NCI-H345 (cell line): Measurements from ENCODE around the gene FKBP1C.
"Not testable (repeated sequence)": the region's sequence is repeated elsewhere in the genome, so short reads cannot be mapped to it uniquely, and the experiment has no call there.

ENCODE experiments used
- DNase-seq: peaks from one replicate; lab custom pipeline; 2025; lab: John Stamatoyannopoulos, UW

Gene FKBP1C

GRCh38 chr6:63211343-63211742, at the start of gene FKBP1C:
Gene FKBP1C, plus strand, starts transcription at chr6:63211469.
- not testable (repeated sequence) for DNase-seq

DNA sequence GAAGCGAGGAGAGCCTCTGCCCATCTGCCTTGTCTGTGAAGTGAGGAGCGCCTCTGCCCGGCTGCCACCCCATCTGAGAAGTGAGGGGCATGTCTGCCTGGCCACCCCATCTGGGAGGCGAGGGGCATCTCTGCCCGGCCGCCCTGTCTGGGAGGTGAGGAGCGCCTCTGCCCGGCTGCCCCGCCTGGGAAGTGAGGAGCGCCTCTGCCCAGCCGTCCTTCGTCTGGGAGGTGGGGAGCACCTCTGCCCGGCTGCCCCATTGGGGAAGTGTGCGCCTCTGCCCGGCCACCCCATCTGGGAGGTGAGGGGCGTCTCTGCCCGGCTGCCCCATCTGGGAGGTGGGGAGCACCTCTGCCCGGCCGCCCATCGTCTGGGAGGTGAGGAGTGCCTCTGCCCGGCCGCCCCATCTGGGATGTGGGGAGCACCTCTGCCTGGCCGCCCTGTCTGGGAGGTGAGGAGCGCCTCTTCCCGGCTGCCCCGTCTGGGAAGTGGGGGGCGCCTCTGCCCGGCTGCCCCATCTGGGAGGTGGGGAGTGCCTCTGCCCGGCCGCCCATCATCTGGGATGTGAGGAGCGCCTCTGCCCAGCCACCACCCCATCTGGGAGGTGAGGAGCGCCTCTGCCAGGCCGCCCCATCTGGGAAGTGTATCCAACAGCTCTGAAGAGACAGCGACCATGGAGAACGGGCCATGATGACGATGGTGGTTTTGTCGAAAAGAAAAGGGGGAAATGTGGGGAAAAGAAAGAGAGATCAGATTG, 47.0 kb upstream of the FKBP1C start:
- not testable (repeated sequence) for DNase-seq

DNA sequence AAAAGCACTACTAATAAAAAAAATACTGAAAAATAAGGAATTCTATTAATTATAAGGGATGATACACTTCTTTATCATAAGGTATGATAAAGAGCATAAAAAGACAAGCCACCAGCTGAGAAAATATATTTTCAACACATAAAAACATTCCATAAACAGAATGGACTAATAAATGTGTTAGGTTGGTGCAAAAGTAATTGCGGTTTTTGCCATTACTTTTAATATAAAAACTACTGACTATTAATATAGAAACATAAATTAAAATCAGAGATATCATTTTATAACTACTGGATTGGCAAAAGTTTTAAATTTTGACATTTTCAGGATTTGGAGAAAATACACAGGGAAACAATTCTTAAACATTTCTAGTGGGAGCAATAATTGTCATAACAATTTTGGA, 37.1 kb upstream of the FKBP1C start:
- DNase-seq, result no peak

- DNase-seq, result no peak
Observed at GRCh38 chr6:63176181-63176580, 35.1 kb upstream of the FKBP1C start.

DNA sequence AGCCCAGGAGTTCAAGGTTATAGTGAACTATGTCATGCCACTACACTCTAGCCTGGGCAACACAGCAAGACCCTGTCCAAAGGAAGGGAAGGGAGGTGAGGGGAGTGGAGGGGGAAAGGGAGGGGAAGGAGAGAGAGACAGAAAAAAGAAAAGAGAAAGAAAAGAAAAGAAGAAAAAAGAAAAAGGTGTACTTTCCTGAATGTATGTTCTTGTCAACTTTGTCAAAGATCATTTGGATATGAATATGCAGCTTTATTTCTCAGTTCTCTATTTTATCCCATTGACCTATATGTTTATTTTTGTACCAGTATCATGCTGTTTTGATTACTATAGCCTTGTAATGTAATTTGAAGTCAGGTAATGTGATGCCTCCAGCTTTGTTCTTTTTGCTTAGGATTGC, 30.9 kb upstream of the FKBP1C start:
- DNase-seq, result no peak

GRCh38 chr6:63186970-63187369, 24.3 kb upstream of the FKBP1C start:
- no peak for DNase-seq

GRCh38 chr6:63188828-63189227, 22.4 kb upstream of the FKBP1C start:
- DNase-seq, result no peak

DNA sequence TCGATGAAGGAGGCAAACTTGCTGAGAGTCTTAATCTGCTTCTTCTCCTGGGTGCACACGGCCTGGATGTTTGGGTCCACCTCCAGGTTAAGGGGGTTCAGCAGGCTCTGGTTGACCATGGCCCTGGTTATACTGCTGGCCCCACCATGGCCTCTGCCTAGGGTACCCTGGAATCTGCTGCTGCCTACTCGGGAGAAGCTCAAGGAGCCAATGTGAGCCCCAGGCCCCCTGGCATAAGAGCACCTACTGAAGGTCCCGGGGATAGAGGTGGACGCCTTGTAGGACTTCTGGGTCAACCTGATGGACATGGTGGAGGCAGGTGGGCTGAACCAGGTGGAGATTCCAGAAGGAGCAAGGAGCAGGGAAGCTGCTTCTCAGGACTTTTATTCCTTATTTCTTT, 17.9 kb upstream of the FKBP1C start:
- no peak for DNase-seq

- DNase-seq, result no peak
Observed at GRCh38 chr6:63197741-63198140, 13.5 kb upstream of the FKBP1C start.

DNA sequence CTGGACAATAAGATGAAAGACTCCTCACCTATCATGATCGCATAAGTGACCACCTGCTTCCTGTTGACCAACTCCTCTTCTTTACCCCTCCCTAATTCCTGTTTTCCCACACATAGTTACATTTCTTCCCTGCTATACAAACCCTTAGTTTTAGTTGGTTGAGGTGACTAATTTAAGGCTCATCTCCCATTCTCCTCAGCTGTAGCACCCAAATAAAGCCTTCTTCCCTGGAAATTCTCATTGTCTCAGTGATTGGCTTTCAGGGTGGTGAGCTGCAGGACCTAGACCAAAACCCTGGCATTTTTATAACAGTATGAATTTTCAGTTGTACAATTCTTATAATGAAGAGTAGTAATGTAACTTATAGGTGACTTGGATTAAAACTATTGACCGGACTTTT, 2.1 kb downstream of the FKBP1C start:
- DNase-seq, result no peak

DNA sequence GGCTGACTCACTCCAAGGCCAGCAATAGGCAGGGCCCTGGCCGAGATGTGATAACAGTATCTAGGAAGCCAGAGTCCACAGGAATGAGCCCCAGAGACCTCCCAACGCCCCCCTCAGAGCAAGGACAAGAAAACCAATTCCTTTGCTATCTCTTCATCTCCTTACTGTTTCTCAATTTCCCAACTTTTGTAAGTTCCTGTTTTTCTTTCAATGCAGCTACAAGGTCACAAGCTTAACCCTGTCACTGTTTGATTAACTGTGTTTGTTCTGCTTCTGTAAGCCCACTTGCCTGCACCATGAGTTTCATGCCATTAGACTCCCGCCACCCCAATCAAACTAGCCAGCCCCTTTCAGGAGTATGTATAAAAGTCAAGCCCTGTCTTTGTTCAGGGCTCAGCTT, 3.5 kb downstream of the FKBP1C start:
- no peak for DNase-seq

- no peak for DNase-seq
Observed at GRCh38 chr6:63224179-63224578, 12.9 kb downstream of the FKBP1C start.

DNA sequence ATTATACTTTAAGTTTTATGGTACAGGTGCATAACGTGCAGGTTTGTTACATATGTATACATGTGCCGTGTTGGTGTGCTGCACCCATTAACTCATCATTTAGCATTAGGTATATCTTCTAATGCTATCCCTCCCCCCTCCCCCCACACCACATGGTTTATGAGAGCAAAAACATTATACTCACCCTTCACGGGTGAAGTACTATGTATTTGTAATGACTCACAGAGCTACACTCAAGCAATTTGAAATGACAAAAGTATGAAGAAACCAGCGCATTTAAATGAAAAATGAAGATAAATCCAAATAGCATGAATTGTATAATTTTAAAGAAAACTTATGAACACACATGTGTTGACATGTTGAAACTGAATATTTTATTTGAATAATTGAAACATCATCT, 14.7 kb downstream of the FKBP1C start:
- DNase-seq, result not testable (repeated sequence)

DNA sequence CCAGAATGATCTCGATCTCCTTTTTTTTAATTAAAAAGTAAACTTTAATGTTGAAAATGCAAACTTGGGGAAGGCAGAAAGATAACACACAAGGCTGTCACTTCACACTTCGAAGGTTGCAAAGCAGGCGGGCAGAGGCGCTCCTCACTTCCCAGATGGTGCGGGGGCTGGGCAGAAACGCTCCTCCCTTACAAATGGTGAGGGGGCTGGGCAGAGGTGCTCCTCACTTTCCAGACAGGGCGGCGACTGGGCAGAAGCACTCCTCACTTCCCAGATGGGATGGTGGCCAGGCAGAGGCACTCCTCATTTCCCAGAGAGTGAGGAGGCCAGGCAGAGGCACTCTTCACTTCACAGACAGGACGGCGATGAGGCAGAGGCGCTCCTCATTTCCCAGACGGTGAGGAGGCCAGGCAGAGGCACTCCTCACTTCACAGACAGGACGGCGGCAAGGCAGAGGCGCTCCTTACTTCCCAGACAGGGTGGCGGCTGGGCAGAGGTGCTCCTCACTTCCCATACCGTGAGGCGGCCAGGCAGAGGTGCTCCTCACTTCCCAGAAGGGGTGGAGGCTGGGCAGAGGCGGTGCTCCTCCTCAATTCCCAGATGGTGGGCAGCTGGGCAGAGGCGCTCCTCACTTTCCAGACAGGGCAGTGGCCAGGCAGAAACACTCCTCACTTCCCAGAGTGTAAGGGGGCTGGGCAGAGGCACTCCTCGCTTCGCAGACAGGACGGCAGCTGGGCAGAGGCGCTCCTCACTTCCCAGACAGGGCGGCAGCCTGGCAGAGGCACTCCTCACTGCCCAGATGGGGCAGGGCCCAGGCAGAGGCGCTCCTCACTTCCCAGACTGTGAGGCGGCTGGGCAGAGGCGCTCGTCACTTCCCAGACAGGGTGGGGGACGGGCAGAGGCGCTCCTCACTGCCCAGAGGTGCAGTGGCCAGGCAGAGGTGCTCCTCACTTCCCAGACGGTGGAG, 16.9 kb downstream of the FKBP1C start:
- DNase-seq, result not testable (repeated sequence)

- DNase-seq, result not testable (repeated sequence)
Observed at GRCh38 chr6:63230027-63230426, 18.8 kb downstream of the FKBP1C start.

GRCh38 chr6:63230511-63230910, 19.2 kb downstream of the FKBP1C start:
- DNase-seq, result not testable (repeated sequence)

DNA sequence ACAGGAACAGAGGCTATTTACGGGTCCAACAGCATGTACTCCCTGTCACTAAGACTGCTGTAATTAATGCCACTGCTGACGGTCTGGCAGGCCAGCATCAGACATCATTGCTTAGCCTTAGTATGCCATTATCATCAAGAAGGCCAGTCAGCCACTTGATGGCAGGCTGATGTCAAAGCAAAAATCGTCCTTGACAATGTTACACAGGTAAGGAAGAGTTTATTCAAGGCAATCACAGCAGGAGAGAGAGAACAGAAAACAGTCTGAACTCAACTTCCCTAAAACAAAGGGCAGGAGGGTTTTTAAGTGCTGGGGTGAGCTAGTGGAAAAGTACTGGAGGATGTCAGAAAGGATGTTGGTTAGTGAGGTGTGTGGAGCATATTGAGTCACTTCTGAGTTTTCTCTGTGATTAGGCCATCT, 25.1 kb downstream of the FKBP1C start:
- no peak for DNase-seq

- no peak for DNase-seq
Observed at GRCh38 chr6:63245420-63245819, 34.2 kb downstream of the FKBP1C start.

DNA sequence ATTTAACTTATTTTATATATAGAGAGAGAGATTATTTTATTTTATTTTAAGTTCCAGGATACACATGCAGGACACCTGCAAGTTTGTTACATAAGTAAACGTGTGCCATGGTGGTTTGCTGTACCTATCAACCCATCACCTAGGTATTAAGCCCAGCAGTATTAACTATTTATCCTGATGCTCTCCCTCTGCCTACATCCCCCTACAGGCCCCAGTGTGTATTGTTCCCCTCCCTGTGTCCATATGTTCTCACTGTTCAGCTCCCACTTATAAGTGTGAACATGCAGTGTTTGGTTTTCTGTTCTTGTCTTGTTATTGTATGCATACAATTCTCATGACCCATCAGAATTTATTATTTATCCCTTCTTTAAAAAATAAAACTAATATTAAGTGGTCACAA, 34.6 kb downstream of the FKBP1C start:
- no peak for DNase-seq

GRCh38 chr6:63246581-63246980, 35.3 kb downstream of the FKBP1C start:
- DNase-seq, result no peak

DNA sequence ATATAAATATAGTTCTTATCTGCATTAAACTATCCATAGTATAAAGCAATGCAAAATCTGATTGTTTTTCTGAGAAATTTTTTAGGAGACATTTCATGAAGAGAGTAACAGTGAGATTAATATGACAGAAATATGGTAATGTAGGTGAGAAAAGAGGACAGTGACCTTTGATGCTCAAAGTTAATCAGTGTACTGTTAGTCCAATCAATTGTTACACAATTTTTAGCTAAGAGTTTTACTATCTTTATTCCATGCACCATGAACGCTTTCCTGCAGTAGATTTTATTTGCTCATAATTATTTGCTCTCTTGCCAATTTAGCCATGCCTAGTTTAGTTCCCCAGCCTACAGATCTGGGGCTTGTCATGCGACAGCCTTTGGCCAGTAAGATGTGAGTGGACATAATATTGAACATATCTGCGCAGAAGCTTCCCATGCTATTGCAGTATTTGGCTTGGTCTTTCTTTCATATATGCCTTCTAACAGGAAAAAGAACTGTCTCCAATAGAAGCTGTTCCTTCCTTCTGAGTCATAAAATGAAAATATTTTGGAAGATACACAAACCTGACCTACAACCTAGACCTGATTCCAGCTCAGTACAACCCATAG, 38.7 kb downstream of the FKBP1C start:
- no peak for DNase-seq

GRCh38 chr6:63259153-63259552, 47.9 kb downstream of the FKBP1C start:
- DNase-seq, result no peak

DNA sequence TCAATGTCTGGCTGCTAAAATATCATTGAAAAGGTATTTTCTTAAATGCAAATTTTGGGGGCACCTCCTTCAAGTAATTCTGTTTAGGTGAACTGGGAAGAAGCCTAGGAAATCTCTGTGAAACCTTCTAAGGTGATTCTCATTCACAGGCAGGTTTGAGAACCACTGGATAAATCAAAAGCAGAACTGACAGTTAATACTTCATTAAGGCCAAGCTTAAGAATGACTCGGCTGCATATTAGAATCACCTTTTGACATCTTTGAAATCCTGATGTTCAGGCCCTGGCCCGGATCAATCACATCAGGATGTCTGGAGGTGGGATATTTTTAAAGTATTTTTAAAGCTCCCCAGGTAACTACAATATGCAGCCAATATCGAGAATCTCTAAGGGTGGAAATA, 50.6 kb downstream of the FKBP1C start:
- DNase-seq, result no peak
